SK-N-SH (cell line): Measurements from ENCODE around the gene SOX15. TPM values are rescaled to one million over a fixed set of nuclear protein-coding genes. Genes with fewer than 3 reads are reported as not detected.
A peak's percentile ranks its signal among the peaks of the same experiment; 100 is the strongest.

Experiments used
- CTCF ChIA-PET: fragments of 300-600, 350-600 bp; formaldehyde crosslinking; extraction: SDS; loops from one replicate; lab custom pipeline; 2021; lab: Yijun Ruan, JAX
- POLR2A ChIA-PET: fragments of 350-600 bp; sonication (Branson Sonifier 250); formaldehyde crosslinking; extraction: SDS; loops from one replicate; lab custom pipeline; 2020; ENCODE audit warnings: antibody characterized with exemption, inconsistent platforms; lab: Yijun Ruan, JAX
- DNase-seq: peaks from one replicate; pipeline ENCODE4 v3.0.0; 2012
- H2AFZ ChIP-seq: fragments of 200-600 bp; sonication (generic); 2 replicates; pipeline ENCODE4 v1.8.1; 2016; ENCODE audit warnings: antibody characterized with exemption, mild to moderate bottlenecking, low read depth
- H3F3A ChIP-seq: fragments of 200-600 bp; sonication (generic); replicated peaks from 2 replicates; pipeline ENCODE3; 2016; ENCODE audit warnings: antibody characterized with exemption, mild to moderate bottlenecking; ENCODE audit not compliant: insufficient read depth
- H3K27ac ChIP-seq, 2 experiments: fragments of 200-500 bp in 1 of 2; fragments of 200-600 bp in 1 of 2; sonication (Bioruptor generic) in 1 of 2; sonication (generic), shearing (Covaris generic) in 1 of 2; 2 replicates each; pipeline versions ENCODE4 v1.5.1 to v1.6.1; 2014 to 2016; ENCODE audit warnings: low read depth in 2 of 2, inconsistent platforms in 1 of 2, low read length in 1 of 2, mild to moderate bottlenecking in 1 of 2, mixed read lengths in 1 of 2
- H3K27me3 ChIP-seq: fragments of 200-600 bp; sonication (generic), shearing (Covaris generic); 2 replicates; pipeline ENCODE4 v1.6.1; 2016; ENCODE audit warnings: mixed run types; ENCODE audit not compliant: insufficient read depth
- H3K36me3 ChIP-seq, 2 experiments: fragments of 200-500 bp in 1 of 2; fragments of 200-600 bp in 1 of 2; sonication (Bioruptor generic) in 1 of 2; sonication (generic) in 1 of 2; replicated peaks in 1 of 2; 2 replicates each; pipeline versions ENCODE3 to v1.5.1; 2014 to 2016; ENCODE audit warnings: low read length in 1 of 2, mild to moderate bottlenecking in 1 of 2; ENCODE audit not compliant: insufficient read depth in 2 of 2, control insufficient read depth in 1 of 2
- H3K4me1 ChIP-seq, 2 experiments: fragments of 200-500 bp in 1 of 2; fragments of 200-600 bp in 1 of 2; sonication (Bioruptor generic) in 1 of 2; sonication (generic), shearing (Covaris generic) in 1 of 2; 2 replicates each; pipeline versions ENCODE4 v1.5.1 to v1.6.1; 2014 to 2016; ENCODE audit warnings: low read depth in 1 of 2, low read length in 1 of 2, mixed run types in 1 of 2; ENCODE audit not compliant: insufficient read depth in 2 of 2, control insufficient read depth in 1 of 2
- H3K4me2 ChIP-seq: fragments of 200-600 bp; sonication (generic), shearing (Covaris generic); 2 replicates; pipeline ENCODE4 v1.6.1; 2017; ENCODE audit warnings: mixed run types
- H3K4me3 ChIP-seq, 2 experiments: fragments of 200-500 bp in 1 of 2; fragments of 200-600 bp in 1 of 2; sonication (Bioruptor generic) in 1 of 2; sonication (generic), shearing (Covaris generic) in 1 of 2; 2 replicates each; pipeline versions ENCODE4 v1.5.1 to v1.8.1; 2014 to 2016; ENCODE audit warnings: low read depth in 2 of 2, inconsistent platforms in 1 of 2, low read length in 1 of 2, mild to moderate bottlenecking in 1 of 2, mixed read lengths in 1 of 2, moderate library complexity in 1 of 2
- H3K79me2 ChIP-seq: fragments of 200-600 bp; sonication (generic); 2 replicates; pipeline ENCODE4 v1.8.1; 2017; ENCODE audit warnings: mild to moderate bottlenecking; ENCODE audit not compliant: insufficient read depth
- H3K9ac ChIP-seq: fragments of 200-600 bp; sonication (generic); 2 replicates; pipeline ENCODE4 v1.6.1; 2017; ENCODE audit warnings: mixed run types
- H3K9me2 ChIP-seq: fragments of 200-600 bp; sonication (generic); 2 replicates; pipeline ENCODE4 v1.6.1; 2017; ENCODE audit warnings: mixed run types
- H3K9me3 ChIP-seq: fragments of 200-600 bp; sonication (generic); 2 replicates; pipeline ENCODE4 v1.6.1; 2017; ENCODE audit warnings: mixed run types, mild to moderate bottlenecking, moderate library complexity
- H4K20me1 ChIP-seq: fragments of 200-600 bp; sonication (generic); 2 replicates; pipeline ENCODE4 v1.6.1; 2017; ENCODE audit warnings: mild to moderate bottlenecking, mixed run types; ENCODE audit not compliant: insufficient read depth
- EP300 ChIP-seq, 2 experiments: IDR thresholded peaks; 2 replicates each; pipeline versions ENCODE4 v1.4.0 to v1.6.1; 2012; ENCODE audit warnings: borderline replicate concordance in 1 of 2, low read depth in 1 of 2, low read length in 1 of 2
- EZH2phosphoT487 ChIP-seq: fragments of 200-600 bp; sonication (generic); IDR thresholded peaks from 2 replicates; pipeline ENCODE4 v1.6.1; 2017; ENCODE audit warnings: low read depth, mixed run types, mild to moderate bottlenecking, antibody characterized with exemption, moderate library complexity, borderline replicate concordance
- FOXJ3 ChIP-seq: sonication (generic); formaldehyde crosslinking; IDR thresholded peaks from 2 replicates; pipeline ENCODE4 v1.5.1; 2020; ENCODE audit warnings: mild to moderate bottlenecking, missing genetic modification reagents
- FOXM1 ChIP-seq: IDR thresholded peaks from 2 replicates; pipeline ENCODE4 v1.4.0; 2012; ENCODE audit warnings: low read depth, mild to moderate bottlenecking
- GATA2 ChIP-seq: sonication (generic); formaldehyde crosslinking; IDR thresholded peaks from 2 replicates; pipeline ENCODE4 v1.5.0; 2020; ENCODE audit warnings: mild to moderate bottlenecking, missing genetic modification reagents
- JUND ChIP-seq: IDR thresholded peaks from 2 replicates; pipeline ENCODE4 v1.4.0; 2012
- MXI1 ChIP-seq: IDR thresholded peaks from 2 replicates; pipeline ENCODE4 v1.6.1; 2012; ENCODE audit warnings: mild to moderate bottlenecking, low read depth, low read length, improper control_type of control experiment
- RAD21 ChIP-seq: IDR thresholded peaks from 2 replicates; pipeline ENCODE4 v1.6.1; 2012; ENCODE audit warnings: mild to moderate bottlenecking, low read length
- RCOR1 ChIP-seq: fragments of 150-350 bp; IDR thresholded peaks from 2 replicates; pipeline ENCODE4 v1.6.1; 2017; ENCODE audit warnings: antibody characterized with exemption, low read length
- RFX5 ChIP-seq: IDR thresholded peaks from 2 replicates; pipeline ENCODE4 v1.6.1; 2012; ENCODE audit warnings: mild to moderate bottlenecking, improper control_type of control experiment, low read length
- RXRA ChIP-seq: IDR thresholded peaks from 2 replicates; pipeline ENCODE4 v1.4.0; 2012; ENCODE audit warnings: low read depth, mild to moderate bottlenecking, borderline replicate concordance
- SMC3 ChIP-seq: IDR thresholded peaks from 2 replicates; pipeline ENCODE4 v1.6.1; 2012; ENCODE audit warnings: low read depth, low read length, improper control_type of control experiment
- TCF12 ChIP-seq: IDR thresholded peaks from 2 replicates; pipeline ENCODE4 v1.4.0; 2012
- TEAD4 ChIP-seq: IDR thresholded peaks from 2 replicates; pipeline ENCODE4 v1.4.0; 2012; ENCODE audit warnings: mild to moderate bottlenecking, borderline replicate concordance; ENCODE audit not compliant: insufficient read depth
- WGBS: methylation state at CpG from one replicate; pipeline ENCODE4 v1.1.6; 2017; ENCODE audit warnings: low lambda C conversion rate; 5-methylcytosine and 5-hydroxymethylcytosine counted together
- polyA plus RNA-seq, 3 experiments: library from polyadenylated mRNA; depleted of rRNA; stranded (reverse); fragments of >200 nt; gene quantifications; 2 replicates each; pipeline ENCODE4 v1.2.3, GENCODE V29; 2012
- TF ChIP-seq, protein P1 (sequence below): IDR thresholded peaks from 2 replicates; pipeline ENCODE4 v1.4.0; 2012; ENCODE audit warnings: low read depth
- TF ChIP-seq, protein P2 (sequence below): IDR thresholded peaks from 2 replicates; pipeline ENCODE4 v1.6.1; 2012; ENCODE audit warnings: mild to moderate bottlenecking, low read depth, low read length, moderate library complexity
- TF ChIP-seq, protein P3 (sequence below): IDR thresholded peaks from 2 replicates; pipeline ENCODE4; 2012
- TF ChIP-seq, protein P4 (sequence below): IDR thresholded peaks from 2 replicates; pipeline ENCODE4 v1.4.0; 2012; ENCODE audit warnings: low read depth, borderline replicate concordance
- TF ChIP-seq, protein P5 (sequence below): fragments of 150-350 bp; IDR thresholded peaks from 2 replicates; pipeline ENCODE4 v1.6.1; 2016; ENCODE audit warnings: mild to moderate bottlenecking, low read depth, low read length
- TF ChIP-seq, protein P6 (sequence below): IDR thresholded peaks from 2 replicates; pipeline ENCODE4 v1.4.0; 2012; ENCODE audit warnings: low read depth, borderline replicate concordance

Gene SOX15
- polyA plus RNA-seq, 1 of the 3 experiments (the other 2 are of a cell fraction), result 1.3 TPM

DNA sequence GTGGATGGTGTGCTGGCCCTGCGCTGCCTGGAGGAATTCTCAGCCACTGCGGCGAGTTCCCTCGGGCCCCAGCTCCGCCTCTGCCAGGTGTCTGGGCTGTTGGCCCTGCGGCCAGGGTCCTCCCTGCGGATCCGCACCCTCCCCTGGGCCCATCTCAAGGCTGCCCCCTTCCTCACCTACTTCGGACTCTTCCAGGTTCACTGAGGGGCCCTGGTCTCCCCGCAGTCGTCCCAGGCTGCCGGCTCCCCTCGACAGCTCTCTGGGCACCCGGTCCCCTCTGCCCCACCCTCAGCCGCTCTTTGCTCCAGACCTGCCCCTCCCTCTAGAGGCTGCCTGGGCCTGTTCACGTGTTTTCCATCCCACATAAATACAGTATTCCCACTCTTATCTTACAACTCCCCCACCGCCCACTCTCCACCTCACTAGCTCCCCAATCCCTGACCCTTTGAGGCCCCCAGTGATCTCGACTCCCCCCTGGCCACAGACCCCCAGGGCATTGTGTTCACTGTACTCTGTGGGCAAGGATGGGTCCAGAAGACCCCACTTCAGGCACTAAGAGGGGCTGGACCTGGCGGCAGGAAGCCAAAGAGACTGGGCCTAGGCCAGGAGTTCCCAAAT, 32.6 kb downstream of the SOX15 start:
- peak overlapping the region in 1 of 2 experiments; percentile 68; a peak in 2 of 4 replicates for H3K27ac ChIP-seq
- CTCF ChIA-PET, result interaction anchor here (0.8 to 10.7 kb wide), 6 partner anchors 9 to 201 kb away, joined by 3 to 236 read pairs (median 5); partner anchors contain the start of gene TNFSF12
- H4K20me1 ChIP-seq, result no peaks in the 10 kb centered on the region
- no peak overlapping the region for H3K4me3 ChIP-seq
- no peak overlapping the region for H2AFZ ChIP-seq
- DNase-seq, result no peak
- WGBS, result 89% methylated on average over 10 of the region's 19 CpGs
- no peak overlapping the region for H3K4me2 ChIP-seq
- H3K9me3 ChIP-seq, result no peaks in the 10 kb centered on the region
- H3K9me2 ChIP-seq, result no peaks in the 10 kb centered on the region
- H3K4me1 ChIP-seq, result peaks cover 12 to 37% of the 10 kb centered on the region in 2 experiments; a peak in 3 of 4 replicates
- H3K27me3 ChIP-seq, result no peaks in the 10 kb centered on the region
- TF ChIP-seq FOXM1, result no peak
- no peak for TF ChIP-seq RAD21
- no peak for TF ChIP-seq FOXJ3 (CRISPR knock-in tag)
- no peak for TF ChIP-seq MXI1
- TF ChIP-seq, protein P1, sequence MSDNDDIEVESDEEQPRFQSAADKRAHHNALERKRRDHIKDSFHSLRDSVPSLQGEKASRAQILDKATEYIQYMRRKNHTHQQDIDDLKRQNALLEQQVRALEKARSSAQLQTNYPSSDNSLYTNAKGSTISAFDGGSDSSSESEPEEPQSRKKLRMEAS, result no peak
- no peak for TF ChIP-seq RFX5
- TF ChIP-seq, protein P2, sequence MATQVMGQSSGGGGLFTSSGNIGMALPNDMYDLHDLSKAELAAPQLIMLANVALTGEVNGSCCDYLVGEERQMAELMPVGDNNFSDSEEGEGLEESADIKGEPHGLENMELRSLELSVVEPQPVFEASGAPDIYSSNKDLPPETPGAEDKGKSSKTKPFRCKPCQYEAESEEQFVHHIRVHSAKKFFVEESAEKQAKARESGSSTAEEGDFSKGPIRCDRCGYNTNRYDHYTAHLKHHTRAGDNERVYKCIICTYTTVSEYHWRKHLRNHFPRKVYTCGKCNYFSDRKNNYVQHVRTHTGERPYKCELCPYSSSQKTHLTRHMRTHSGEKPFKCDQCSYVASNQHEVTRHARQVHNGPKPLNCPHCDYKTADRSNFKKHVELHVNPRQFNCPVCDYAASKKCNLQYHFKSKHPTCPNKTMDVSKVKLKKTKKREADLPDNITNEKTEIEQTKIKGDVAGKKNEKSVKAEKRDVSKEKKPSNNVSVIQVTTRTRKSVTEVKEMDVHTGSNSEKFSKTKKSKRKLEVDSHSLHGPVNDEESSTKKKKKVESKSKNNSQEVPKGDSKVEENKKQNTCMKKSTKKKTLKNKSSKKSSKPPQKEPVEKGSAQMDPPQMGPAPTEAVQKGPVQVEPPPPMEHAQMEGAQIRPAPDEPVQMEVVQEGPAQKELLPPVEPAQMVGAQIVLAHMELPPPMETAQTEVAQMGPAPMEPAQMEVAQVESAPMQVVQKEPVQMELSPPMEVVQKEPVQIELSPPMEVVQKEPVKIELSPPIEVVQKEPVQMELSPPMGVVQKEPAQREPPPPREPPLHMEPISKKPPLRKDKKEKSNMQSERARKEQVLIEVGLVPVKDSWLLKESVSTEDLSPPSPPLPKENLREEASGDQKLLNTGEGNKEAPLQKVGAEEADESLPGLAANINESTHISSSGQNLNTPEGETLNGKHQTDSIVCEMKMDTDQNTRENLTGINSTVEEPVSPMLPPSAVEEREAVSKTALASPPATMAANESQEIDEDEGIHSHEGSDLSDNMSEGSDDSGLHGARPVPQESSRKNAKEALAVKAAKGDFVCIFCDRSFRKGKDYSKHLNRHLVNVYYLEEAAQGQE, result no peak
- TF ChIP-seq SMC3, result no peak
- no peak for TF ChIP-seq GATA2 (CRISPR knock-in tag)
- no peak for TF ChIP-seq RXRA
- TF ChIP-seq, protein P3, sequence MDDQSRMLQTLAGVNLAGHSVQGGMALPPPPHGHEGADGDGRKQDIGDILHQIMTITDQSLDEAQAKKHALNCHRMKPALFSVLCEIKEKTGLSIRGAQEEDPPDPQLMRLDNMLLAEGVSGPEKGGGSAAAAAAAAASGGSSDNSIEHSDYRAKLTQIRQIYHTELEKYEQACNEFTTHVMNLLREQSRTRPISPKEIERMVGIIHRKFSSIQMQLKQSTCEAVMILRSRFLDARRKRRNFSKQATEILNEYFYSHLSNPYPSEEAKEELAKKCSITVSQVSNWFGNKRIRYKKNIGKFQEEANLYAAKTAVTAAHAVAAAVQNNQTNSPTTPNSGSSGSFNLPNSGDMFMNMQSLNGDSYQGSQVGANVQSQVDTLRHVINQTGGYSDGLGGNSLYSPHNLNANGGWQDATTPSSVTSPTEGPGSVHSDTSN, result no peak
- no peak for TF ChIP-seq EZH2phosphoT487
- no peak for TF ChIP-seq JUND
- no peak for TF ChIP-seq RCOR1
- no peak for TF ChIP-seq TEAD4
- no peak for TF ChIP-seq TCF12
- TF ChIP-seq, protein P4, sequence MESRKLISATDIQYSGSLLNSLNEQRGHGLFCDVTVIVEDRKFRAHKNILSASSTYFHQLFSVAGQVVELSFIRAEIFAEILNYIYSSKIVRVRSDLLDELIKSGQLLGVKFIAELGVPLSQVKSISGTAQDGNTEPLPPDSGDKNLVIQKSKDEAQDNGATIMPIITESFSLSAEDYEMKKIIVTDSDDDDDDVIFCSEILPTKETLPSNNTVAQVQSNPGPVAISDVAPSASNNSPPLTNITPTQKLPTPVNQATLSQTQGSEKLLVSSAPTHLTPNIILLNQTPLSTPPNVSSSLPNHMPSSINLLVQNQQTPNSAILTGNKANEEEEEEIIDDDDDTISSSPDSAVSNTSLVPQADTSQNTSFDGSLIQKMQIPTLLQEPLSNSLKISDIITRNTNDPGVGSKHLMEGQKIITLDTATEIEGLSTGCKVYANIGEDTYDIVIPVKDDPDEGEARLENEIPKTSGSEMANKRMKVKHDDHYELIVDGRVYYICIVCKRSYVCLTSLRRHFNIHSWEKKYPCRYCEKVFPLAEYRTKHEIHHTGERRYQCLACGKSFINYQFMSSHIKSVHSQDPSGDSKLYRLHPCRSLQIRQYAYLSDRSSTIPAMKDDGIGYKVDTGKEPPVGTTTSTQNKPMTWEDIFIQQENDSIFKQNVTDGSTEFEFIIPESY, result no peak
- TF ChIP-seq EP300 (IDR thresholded peaks at IDR 0.05; ENCODE audit: borderline replicate concordance in 1 of 2, low read depth in 1 of 2, low read length in 1 of 2), result no peak
- TF ChIP-seq, protein P5, sequence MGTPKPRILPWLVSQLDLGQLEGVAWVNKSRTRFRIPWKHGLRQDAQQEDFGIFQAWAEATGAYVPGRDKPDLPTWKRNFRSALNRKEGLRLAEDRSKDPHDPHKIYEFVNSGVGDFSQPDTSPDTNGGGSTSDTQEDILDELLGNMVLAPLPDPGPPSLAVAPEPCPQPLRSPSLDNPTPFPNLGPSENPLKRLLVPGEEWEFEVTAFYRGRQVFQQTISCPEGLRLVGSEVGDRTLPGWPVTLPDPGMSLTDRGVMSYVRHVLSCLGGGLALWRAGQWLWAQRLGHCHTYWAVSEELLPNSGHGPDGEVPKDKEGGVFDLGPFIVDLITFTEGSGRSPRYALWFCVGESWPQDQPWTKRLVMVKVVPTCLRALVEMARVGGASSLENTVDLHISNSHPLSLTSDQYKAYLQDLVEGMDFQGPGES, result no peak
- TF ChIP-seq, protein P6, sequence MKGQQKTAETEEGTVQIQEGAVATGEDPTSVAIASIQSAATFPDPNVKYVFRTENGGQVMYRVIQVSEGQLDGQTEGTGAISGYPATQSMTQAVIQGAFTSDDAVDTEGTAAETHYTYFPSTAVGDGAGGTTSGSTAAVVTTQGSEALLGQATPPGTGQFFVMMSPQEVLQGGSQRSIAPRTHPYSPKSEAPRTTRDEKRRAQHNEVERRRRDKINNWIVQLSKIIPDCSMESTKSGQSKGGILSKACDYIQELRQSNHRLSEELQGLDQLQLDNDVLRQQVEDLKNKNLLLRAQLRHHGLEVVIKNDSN, result no peak
- H3K9ac ChIP-seq, result no peak overlapping the region
- peaks cover 5% of the 10 kb centered on the region for H3K79me2 ChIP-seq
- POLR2A ChIA-PET, result interaction anchor here (1.0 to 1.2 kb wide), 3 partner anchors 42 to 300 kb away, joined by 3 read pairs; partner anchors contain the start of gene NAA38
- H3K36me3 ChIP-seq, result peaks cover 0 to 4% of the 10 kb centered on the region in 2 experiments
- H3F3A ChIP-seq, result peaks cover 8% of the 10 kb centered on the region
